GM18520 (cell line): ENCODE results near the gene KIF21B.

Experiments used
- ATAC-seq: cut with Tn5 transposase; IDR thresholded peaks from one replicate; pipeline ENCODE4 v1.9.1; 2021; ENCODE audit not compliant: unreplicated experiment

Gene KIF21B

DNA sequence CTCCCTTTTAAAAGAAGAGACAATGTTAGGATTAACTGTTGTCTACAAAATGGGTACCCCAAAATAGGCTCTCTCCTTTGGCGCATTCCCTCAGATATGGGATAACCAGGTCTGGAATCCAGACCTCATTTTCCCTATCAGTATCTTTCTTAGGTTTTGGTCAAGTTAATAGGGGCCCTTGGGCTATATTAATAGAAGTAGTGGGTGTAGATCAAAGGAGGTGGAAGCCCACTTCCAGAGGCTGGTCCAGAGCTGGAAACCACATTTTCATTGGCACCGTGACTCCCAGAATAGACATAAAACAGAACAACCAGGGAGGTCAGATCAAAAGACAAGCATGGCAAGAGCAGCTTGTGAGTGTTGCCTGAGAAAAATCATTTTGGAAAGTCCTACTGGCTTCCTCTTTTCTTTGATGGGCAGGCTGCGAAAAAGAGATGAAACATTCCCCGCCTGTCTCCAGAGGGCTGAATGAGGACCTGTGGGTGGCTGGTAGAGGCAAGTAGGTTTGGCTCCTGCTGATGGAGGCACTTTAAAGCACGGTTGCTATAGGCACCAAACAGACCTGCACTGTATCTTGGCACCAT, 25.8 kb upstream of the KIF21B start:
- ATAC-seq = no peak

DNA sequence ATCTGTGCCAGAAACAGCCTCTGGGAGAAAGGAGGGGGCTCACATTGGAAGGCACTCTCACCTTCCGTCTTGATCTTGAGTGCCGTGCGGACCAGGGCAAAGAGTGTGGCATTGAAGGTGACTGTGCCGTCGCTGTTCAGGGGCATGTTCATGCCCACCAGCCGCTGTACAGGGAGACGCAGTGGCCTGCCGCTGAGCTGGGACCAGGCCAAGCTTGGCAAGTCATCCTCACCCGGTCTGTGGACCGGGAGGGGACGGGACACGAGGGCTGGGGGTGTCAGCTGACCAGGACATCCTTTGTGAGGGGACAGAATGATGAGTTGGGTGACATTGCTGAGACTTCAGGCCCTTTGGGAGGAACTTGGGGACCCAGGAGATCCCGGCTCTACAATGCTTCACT, 25.0 kb upstream of the KIF21B start:
- no peak for ATAC-seq

DNA sequence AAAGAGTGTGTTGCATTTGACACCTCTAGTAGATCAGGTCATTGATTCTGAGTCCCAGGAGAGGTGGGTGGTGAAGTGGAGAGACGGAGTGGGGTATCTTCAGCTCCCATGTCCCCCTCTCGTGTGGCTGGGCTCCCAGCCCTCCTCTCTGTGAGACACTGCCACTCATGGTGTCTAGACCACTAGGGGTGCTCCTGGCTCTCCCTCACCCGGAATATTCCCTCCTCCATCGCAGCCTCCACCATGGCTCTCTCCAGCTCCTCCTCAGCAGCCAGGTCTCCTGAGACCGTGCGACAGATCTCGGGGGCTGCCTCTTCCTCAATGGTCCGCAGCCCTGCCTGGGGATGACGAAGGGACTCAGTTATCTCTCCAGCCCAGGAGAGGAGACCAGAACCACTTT, 20.6 kb upstream of the KIF21B start:
- no peak for ATAC-seq

DNA sequence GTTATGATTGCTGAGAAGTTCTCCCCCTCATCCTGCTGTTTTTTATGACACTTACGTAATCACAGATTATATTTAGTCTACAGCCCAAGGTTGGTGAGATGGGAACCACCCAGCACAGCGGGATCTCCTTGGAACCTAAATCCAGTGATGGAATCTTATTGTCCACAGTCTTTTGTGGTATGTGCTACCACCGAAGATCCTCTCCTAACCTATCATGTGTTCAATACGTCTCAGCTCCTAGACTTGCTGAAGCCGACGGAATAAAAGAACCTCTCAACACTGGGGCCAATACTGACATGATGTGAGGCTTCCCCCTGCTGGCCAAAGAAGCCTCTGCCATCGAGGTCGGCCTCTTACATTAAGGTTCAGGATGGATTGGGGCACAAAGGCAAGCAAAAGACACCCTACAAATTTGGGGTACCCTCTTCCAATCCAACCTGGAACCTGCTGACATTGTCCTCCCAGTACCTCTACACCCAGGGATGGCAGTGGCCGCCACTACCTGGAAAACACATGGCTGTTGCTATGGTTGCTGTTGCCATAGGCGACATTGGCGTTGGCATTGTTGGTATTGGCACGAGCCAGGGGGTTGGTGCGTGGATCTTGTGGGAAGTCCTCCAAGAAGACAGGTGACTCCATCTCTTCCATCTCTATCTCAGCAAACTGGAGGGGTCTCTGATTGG, 19.4 kb upstream of the KIF21B start:
- ATAC-seq = no peak

DNA sequence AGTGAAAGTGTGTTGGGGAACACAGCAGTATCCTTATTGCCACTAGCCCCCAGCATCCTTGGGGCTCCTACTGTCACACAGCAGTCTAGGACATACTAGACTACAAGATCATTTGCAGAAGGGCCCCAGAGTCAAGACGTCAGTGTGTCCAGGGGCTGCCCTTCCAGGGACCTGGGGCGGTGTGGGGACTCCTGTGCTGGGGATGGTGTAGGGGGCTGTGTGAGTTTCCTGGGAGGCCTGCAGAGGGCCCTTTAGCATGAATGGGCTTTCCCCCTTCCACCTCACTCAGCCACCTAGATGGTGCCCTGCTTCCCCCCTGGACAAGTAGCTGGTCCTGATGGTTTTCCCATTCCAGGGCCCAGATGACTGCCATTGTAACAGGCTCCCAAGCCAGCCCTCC, 17.5 kb upstream of the KIF21B start:
- no peak for ATAC-seq

DNA sequence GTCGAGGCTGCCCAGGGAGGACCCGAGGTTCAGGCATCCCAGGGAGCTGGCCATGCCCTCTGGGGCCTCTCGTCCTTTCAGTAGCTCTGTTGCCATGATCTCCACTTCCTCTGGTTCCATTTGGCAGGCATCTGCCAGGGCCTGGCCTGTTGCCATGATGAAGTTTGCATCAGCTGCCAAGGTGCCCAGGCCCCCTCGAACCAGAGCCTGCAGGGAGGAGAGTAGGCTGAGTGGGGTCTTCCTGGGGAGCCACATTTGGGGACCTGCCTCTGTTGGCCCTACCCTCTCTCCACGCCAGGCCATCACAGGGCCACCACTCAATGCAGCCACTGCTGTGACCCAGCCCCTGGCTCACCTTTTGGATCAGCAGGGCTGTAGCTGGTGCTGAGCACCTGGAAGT, 16.4 kb upstream of the KIF21B start:
- ATAC-seq = no peak

DNA sequence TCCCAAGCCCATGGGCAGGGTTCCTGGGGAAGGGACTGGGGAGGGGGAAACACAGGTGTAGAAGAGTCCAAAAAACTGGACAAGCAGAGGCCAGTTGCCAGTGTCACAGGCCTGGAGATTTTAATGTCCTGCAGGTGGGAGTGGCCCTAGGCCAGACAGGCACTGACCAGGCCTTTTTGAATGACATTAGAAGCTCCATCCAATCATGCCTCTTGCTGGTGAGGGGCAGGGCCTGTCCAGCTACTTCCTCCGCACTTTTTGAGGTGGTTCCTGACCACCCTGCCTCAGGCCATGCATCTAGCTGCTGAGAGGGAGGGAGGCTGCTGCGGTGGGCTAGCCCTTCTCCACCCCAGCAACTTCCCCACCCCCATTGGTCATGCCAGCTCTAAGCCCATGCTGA, 15.9 kb upstream of the KIF21B start:
- ATAC-seq = no peak

DNA sequence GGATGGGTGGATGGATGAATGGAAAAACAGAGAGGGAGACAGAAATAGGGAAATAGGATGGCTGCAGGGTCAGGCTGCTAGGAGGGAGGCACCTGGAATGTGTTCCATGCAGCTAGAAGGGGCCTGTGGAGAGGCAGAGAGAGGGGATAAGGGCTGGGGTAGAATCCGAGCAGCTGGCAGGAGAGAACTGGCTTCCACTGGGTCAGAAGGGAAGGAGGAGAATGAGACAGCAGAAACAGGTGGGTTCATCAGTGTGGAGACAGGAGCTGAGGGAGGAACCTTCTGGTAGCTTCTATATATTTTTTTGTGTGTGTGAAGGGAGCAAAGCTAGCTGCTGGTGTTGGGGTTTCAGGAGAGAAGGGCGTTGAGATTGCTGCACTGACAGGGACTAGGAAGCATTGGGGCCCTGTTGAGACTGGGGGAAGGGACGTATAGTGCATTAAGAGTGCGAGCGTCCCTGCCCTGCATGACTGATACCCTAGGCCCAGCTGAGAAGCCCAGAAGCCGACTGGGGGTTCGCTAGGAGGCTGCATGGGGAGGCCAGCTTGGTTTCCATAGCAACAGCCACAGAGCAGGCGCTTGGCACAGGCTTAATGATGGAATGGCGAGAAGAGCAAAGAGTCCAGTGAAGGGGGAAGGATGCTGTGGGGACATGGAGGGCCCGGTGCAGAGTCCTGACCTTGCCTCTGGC, 14.8 kb upstream of the KIF21B start:
- no peak for ATAC-seq

DNA sequence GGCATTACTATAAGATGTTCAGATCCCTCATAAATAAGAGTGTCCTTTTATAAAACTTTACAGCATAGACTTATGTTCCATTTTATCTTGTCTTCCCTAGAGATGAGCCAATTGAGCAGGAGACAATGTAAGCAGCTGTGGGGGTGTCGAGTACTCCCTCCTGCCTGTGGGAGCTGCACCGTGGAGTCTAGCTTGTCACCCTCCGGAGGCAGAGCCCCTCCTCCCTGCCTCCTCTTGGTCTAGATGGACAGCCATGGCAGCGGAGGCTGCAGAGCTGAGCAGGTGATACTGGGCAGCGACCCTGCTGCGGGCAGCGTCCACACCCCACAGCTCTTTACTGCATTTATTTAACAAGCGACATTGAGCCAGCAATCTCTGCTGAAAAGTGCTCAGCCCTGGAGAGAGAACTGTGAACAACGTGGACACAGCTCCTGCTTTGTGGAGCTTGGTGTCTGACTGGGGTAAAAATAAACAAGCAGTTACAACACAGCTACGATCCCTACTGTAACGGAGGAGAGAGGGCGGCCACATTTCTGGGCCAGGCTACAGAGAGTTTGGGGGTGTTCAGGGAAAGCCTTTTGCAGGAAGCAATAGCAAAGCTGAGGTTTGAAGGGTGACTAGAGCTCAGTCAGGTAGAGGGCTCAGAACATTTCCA, 12.8 kb upstream of the KIF21B start:
- no peak for ATAC-seq

DNA sequence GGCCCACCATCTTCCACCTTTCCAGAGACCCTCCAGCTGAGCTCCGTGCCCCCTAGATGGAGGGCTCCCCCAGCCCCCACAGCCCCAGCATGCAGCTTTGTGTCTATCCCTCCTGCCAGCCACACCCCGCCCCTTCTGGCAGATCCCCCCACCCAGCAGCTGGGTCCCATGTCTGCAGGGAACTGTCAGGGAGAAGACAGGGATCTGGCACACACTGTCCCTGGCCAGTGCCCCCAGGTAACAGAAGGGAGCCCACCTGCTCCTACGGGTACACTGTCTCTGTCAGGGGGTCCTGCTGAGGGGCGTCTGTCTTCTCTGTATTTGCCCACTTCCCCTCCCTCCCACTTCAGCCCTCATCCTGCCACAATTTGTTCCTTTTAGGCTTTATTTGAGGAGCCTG, 11.2 kb upstream of the KIF21B start:
- no peak for ATAC-seq

DNA sequence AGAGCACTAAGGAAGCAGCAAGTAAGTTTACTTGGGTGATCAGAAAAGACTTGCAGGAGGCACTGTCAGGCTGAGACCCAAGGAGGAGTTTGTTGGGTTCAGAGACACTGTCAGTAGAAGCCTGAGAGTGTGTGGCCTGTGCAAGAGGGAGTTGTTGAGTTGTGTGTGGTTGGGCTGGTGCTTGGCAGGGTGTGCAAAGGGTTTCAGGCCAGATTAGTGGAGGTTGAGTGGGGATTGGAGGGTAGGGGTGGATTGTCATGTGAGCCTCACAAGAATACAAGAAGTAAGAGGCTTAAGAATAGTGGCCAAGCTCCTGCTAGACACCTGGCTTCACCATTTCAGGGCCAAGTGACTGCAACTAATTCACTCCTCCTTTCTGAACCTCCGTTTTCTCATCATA, 8.9 kb upstream of the KIF21B start:
- ATAC-seq = no peak

DNA sequence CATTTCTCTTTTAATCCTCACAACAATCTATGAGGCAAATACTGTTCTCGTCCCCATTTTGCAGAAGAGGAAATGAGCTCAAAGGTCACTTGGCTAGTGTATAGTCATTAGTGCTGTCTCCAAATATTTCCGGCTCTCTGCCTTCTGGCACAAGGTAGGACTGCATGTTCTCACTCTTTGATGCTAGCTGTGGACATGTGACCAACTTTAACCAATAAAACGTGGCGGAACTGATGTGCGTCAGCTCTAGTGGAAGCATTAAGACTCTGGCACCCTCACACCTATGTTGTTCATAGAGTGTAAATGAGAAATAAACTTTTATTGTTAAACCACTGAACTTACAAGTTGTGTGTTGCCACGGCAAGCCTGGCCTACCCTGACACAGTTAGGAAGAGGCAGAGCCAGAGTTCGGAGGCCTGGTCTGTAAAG, 5.0 kb upstream of the KIF21B start:
- no peak for ATAC-seq

DNA sequence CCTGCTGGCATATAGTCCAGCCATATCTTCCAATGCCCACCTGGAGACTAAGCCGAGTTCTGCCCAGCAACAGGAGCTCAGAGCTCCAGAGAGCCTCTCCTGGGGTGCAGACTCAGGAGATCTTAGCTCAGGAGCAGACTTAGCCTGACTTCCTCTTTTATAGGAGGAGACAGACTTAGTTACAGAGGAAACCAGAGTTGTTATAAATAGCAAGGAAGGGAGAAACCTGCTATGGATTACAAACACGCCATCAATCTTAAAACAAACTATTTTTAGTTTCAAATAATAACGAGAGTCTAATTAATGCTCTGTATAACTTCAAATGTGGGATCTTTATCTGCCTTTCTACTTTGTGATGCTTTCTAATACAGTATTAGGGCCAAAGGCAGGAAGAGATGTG, 3.3 kb upstream of the KIF21B start:
- ATAC-seq = no peak

DNA sequence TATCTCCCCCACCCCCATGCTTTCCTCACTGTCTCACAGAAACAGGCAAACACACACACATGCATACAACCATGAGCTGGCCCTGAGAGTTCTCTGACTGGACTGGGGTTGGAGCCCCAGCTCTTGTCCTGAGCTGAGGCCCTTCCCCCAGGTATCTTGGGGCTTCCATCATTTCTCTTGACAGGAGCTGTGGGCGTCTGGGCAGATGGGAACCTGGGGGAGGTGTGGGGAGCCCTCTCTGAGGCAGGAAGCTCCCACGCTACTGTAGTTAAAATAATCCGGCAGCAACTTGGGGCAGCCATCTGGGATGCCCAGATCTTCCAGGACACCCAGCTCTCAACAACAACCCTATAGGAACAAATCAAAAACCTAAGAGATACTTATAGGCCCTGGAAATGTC, 2.7 kb upstream of the KIF21B start:
- no peak for ATAC-seq

DNA sequence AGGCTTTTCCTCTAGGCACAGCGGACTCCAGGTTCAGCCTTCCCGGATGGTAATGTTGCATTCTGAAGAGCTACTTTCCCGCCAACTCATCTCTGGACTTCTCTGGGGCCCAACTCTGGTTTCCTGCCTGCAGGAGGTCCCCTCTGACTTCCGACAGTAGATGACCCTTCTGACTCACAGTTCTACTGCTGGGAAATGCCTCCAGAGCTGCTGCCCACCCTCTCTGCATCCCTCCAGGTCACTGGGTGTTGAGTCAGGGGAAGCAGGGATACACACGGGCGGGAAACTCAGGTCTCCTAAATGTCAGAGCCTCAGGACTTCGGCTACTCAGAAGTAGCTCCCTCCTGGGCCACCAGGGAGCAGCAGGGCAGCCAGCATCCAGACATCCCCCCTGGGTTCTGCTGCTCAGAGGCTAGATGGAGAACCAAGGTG, 2.1 kb upstream of the KIF21B start:
- ATAC-seq = no peak

DNA sequence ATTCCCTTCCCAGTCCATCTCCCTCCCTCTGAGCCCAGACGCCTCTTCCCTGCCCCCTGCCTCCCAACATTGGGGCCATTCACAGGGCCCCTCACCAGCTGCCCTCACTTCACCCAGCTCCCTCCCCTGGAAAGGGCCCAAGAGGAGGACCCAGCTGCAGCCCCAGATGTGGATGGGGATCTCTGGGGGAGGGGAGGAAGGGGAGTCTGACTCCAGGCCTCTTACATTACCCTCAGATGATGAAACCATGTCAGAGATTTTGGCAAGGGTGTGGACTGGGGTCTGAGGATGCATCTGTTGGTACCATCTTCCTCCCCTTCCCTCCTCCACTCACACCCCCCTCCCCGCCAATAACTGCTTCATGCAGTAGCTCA, 1.1 kb upstream of the KIF21B start:
- ATAC-seq = no peak

DNA sequence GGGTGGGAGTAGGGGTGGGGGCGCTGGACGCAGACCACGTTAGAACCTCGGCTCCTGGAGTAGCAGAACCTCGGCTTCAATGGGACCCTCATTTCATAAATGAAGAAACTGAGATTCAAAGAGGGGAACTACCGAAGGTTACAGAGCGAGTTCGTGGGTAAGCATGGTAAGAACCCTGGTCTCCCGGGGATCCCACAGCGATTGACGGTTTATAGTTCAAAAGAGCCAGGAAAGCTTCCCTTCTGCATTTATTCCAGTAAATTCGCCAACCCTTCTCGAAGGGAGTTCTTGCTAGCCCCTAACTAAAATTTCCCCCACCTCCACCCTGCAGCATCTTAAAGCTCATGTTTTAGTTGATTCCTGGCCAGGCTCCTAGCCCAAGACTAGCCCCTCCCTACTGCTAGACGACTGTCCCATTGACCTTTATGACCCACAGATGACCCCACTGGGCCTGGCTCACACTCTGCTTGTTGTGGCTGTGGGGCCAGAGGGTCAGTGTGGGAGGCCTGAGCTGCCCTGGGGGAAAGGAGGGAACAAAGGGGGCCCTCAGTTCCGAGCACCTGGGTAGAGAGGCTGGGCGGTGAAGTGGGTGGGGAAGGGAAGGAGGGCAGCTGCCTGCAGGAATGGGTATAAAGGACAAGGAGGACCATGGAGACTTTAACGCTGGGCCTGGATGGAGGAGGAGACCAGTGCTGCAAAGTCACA, 558 bp upstream of the KIF21B start:
- ATAC-seq = no peak

DNA sequence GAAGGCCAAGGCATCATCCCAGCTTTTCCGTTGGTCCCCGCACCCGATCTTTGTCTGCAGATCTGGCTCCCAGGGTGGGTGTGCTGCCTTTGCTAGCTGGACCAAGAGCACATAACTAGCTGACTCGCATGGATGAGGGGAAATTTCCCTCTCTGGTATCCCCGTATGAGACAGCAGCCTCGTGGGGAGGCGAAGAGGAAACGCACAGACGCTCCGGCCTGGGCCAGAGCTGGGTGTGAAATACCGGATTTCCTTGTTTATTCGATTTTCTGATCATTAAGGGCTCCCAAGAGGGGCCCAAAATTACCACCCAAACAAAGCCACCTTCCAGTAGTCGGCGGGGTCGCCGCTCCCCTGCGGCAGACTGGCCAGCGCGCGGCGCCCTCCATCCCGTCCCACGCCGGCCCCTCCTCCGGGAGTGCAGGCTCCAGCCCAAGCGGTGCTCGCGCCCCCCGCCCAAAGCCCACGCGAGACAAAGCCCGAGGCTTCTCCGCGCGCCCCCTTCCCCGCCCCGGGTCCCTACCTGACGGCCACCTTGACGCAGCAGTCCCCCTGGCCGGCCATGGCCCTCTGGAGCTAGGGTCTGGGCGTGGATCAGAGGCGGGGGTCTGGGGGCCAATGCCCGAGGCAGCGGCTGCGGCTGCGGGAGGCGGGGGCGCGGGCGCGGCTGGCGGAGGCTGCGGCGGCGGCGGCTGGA, 546 bp downstream of the KIF21B start:
- no peak for ATAC-seq

DNA sequence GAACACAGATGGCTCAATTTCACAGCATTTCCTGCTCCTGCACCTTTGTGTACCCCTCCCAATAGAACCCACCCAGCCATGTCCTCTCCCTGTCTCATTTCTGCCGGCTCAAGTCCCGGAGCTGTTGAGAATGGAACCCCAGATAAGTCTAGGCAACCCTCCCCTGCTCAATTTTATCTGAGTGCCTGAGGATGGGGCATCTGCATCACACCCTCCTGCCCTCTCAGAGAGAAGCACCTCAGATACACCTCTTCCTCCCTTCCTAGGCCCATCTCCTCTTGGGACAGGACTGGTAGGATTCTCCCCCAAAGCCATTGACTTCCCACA, 1.1 kb downstream of the KIF21B start:
- no peak for ATAC-seq

DNA sequence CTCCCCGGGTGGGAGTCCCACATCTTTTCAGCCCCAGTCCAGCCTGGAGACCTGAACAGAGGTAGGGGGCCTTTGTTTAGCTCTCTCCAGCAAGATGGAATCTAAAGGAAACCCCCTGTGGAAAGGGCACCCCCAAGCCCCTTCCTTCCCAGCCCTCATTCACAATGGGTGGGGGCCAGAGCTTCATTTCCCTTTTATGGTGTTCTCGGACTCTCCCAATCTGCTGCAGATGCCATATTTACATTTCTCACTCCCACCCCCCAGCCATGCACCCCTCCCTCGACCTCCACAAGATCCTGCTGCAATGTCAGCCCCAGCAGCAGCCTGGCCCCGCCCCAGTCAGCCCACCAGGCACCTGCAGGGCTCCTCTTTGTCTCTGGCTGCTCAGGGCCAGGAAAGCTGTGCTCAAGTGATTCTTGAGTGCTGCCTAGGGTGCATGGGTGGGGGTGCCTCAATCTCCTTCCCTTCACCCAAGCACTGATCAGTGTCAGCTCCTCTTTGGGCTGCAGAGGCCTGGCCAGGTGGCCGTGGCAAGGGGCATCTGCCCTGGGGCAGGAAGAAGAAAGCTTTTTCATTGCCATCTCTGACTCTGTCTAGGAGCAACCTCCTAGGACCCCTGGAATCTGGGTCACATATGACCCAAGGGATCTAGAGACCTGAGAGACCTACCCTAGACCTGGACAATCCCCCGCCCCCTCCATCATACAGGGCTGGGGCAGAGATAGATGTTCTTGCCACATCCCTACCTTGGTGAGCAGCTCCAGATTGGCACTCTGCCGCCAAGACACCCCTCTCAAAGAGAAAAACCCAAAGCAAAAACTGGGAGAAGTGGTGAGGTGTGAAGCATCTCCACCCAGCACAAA, 1.7 kb downstream of the KIF21B start:
- ATAC-seq = no peak
